Left ventricle myocardium superior (tissue), 1 donor: ENCODE measurements around the gene LCE1A. TPM values are rescaled to one million over a fixed set of nuclear protein-coding genes. Genes with fewer than 3 reads are reported as not detected.

Experiments used
- ATAC-seq: fragments of 200-7000 bp; cut with Tn5 transposase; one replicate; pipeline ENCODE4 v1.9.1; 2020; ENCODE audit warnings: mild to moderate bottlenecking, moderate library complexity
- DNase-seq: peaks from one replicate; pipeline ENCODE4 v3.0.0-alpha.2; 2020
- intact Hi-C: fragments of 100-400 bp; cut with micrococcal nuclease; formaldehyde crosslinking; loops from one replicate; pipeline ENCODE4 v1.11.0; 2022
- long read RNA-seq: library from polyadenylated mRNA; unstranded; transcript quantifications from one replicate; pipeline ENCODE4 v2.0.0, GENCODE V29; 2021
- total RNA-seq: library from RNA; stranded (reverse); fragmentation: NEBNext Ultra II Directional; extraction: Animal tissue kit (Norgen Biotek cat#: 25700); gene quantifications from one replicate; pipeline ENCODE4 v1.2.1, GENCODE V29; 2021
- donor health status: DM: no; HTN: yes; CAD: no; lungs with severe emphysema.

LCE1A gene
- not detected for total RNA-seq
- long read RNA-seq, result 0 reads

DNA sequence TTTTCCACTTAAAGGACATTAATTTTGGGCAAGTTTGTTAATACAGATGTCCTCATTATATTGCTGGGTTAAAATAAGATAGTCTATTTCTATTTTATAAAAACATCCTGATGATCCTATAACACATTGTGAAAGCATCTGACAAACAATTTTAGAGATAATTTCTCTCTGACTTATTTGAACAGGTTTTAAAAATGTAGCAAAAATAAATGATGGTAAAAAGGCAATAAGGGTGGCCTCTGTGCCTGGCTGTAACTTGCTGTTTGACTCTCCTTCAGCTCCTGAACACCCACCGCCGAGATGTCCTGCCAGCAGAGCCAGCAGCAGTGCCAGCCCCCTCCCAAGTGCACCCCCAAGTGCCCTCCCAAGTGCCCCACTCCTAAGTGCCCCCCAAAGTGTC lies at the start of gene LCE1A:
Gene LCE1A (plus strand): TSS at position 301 of the 400 bp plus-strand sequence. CDS start 0 bp downstream, at position 301.
- intact Hi-C loops, result no loop called here
- DNase-seq (no peak), ATAC-seq (no peak)

- DNase-seq (no peak), ATAC-seq (no peak)
- intact Hi-C loops, result no loop called here
Measured at GRCh38 chr1:152777510-152778137, 49.6 kb upstream of the LCE1A start.

GRCh38 chr1:152783095-152783494 lies 44.2 kb upstream of the LCE1A start:
- DNase-seq, result no peak
- intact Hi-C loops, result no loop called here
- ATAC-seq, result no peak

- ATAC-seq, result no peak
Measured at GRCh38 chr1:152786077-152786476, 41.2 kb upstream of the LCE1A start, which contains the start of gene LCE1E. LCE1E (plus strand) TSS chr1:152786257; CDS start chr1:152787300, 1,043 bp downstream.

GRCh38 chr1:152795686-152796085 lies 31.6 kb upstream of the LCE1A start:
- intact Hi-C loops, result no loop called here
- no peak for DNase-seq
- ATAC-seq, result no peak

More at GRCh38 chr1:152786077-152786476, 41.2 kb upstream of the LCE1A start, which contains the start of gene LCE1E:
- intact Hi-C loops, result no loop called here
- no peak for DNase-seq

GRCh38 chr1:152796421-152796820 lies 30.9 kb upstream of the LCE1A start, which contains the start of gene LCE1D:
LCE1D (plus strand) TSS chr1:152796721; CDS start chr1:152797795, 1,074 bp downstream.
- DNase-seq (no peak), ATAC-seq (no peak)
- intact Hi-C loops, result no loop called here

DNA sequence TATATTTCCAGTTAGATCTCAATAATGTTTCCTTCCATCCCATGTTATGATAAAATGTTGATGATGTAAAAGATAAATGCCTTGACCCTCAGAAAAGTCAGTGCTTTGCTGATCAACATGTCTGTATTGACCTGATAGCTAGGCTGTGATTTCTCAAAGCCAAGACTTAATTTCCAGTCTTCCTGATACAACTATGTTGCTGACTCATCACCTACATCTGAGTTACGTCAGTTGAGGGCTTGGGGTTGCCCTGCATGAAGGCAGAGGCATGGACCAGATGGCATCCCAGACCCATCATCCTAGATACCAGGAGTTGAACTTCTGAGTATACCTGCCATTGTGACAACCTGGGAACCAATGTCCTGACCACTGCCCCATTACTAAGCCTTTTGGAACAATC lies 25.9 kb upstream of the LCE1A start:
- DNase-seq (no peak), ATAC-seq (no peak)
- intact Hi-C loops, result no loop called here

GRCh38 chr1:152806576-152806975 lies 20.7 kb upstream of the LCE1A start, which contains the start of gene LCE1C:
LCE1C (minus strand) TSS chr1:152806651; CDS start chr1:152805478, 1,173 bp downstream.
- DNase-seq, result no peak
- intact Hi-C loops, result no loop called here
- ATAC-seq, result no peak

DNA sequence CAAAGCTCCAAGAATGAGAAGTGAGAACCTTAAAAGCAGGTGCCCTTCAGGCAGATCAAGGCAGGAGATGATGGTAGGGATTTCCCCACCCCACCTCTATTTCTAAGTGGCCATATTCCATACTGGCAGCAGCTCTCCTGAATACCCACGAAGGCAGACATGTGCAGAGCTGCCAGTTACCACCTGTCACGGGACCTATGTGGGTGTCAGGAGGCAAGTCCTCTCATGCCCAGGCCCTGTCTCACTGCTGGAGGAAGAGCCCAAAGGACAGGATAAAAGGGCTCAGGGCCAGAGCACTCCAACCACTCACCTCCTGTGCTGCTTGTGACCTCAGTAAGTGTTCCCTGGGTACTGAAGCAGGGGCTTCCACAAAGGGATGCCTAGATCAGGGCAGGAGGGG lies 16.2 kb upstream of the LCE1A start:
- no peak for DNase-seq
- intact Hi-C loops, result no loop called here
- ATAC-seq, result no peak

- DNase-seq (no peak), ATAC-seq (no peak)
- intact Hi-C loops, result no loop called here
Measured at GRCh38 chr1:152811671-152812070, 15.6 kb upstream of the LCE1A start, which contains the start of gene LCE1B. LCE1B (plus strand) TSS chr1:152811971; CDS start chr1:152812447, 476 bp downstream.

DNA sequence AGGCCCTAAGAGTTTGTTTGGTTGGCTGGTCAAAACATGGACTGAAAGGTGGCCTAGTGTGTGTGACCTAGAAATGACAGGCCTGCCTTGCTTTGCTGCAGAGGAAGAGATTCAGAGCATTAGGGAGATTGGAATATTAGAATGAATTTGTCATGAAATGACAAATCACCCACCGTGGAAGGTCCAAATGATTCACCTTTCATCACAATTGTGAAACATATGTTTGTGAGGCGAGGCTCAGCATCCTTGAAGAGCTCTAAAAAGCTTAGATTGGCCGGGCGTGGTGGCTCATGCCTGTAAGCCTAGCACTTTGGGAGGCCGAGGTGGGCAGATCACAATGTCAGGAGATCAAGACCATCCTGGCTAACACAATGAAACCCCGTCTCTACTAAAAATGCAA lies 10.0 kb upstream of the LCE1A start:
- DNase-seq (no peak), ATAC-seq (no peak)
- intact Hi-C loops, result no loop called here

DNA sequence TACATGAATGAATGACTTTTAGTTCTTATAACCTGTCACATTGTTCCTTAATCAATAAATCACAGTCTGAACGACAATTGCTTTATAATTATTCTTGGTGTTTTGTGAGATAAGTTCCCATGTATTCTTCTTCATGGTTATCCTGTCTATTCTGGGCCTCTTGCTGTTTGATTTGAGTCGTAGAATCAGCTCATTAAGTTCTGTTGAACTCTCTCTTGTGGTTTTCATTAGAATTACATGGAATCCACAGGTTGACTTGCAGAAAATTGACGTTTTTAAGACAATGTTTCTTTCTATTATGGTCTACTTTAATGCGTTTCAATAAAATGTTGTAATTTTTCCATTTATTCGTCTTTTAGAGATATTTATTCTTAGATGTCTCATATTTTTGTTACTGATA lies 4.0 kb upstream of the LCE1A start:
- intact Hi-C loops, result no loop called here
- DNase-seq (no peak), ATAC-seq (no peak)

GRCh38 chr1:152824964-152825363 lies 2.3 kb upstream of the LCE1A start:
- ATAC-seq, result no peak
- intact Hi-C loops, result no loop called here

GRCh38 chr1:152836870-152837269 lies 9.6 kb downstream of the LCE1A start:
- DNase-seq (no peak), ATAC-seq (no peak)
- intact Hi-C loops, result no loop called here

More at GRCh38 chr1:152824964-152825363, 2.3 kb upstream of the LCE1A start:
- no peak for DNase-seq

DNA sequence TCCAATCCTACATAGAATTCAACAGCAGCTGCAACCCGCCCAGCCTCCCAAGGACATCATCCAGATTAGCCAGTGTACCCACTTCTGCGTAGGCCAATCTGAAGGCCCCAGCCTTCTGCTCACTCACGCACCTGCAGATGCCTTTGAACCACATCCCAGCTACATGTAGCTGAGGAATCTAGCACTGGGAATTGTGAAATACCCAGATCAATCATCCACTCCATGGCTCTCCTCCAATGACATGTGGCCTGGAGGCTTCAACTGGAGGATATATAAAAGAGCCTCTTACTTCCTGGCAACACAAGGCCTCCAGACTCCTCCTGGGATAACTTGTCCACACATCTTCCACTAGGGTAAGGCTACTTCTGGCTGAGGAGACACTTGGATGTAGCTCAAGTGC lies 15.3 kb downstream of the LCE1A start, which contains the start of gene LCE6A:
Gene LCE6A (plus strand): TSS at position 301 of the 400 bp plus-strand sequence. CDS start 665 bp downstream, outside the sequence.
- intact Hi-C loops, result no loop called here
- no peak for DNase-seq

GRCh38 chr1:152855661-152856060 lies 28.4 kb downstream of the LCE1A start:
- no peak for DNase-seq
- no peak for ATAC-seq
- intact Hi-C loops, result no loop called here

More for the DNA sequence above, 15.3 kb downstream of the LCE1A start, which contains the start of gene LCE6A:
- ATAC-seq, result no peak

GRCh38 chr1:152858062-152858461 lies 30.8 kb downstream of the LCE1A start:
- ATAC-seq, result no peak
- intact Hi-C loops, result no loop called here
- no peak for DNase-seq

DNA sequence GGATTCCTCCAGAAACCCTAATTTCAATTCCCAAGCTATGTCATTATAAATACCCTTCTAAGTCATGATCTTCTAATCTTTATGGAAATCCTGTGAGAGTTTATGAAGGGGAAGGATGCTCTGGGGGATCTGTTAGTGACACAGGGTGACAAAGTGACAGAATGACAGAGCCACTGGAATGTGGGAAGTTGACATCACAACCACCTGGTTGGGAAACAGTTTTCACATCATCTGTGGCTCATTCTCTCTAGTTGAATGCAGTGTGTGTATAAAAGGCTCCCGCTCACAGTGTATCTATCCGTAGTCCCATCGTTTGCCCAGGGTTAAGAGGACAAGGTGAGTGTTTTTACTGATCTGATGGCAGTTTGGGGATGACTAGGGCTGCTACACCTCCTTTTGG lies 32.4 kb downstream of the LCE1A start, which contains the start of gene LCE7A:
Gene LCE7A (plus strand): TSS at position 301 of the 400 bp plus-strand sequence. CDS start 702 bp downstream, outside the sequence.
- intact Hi-C loops, result no loop called here
- DNase-seq, result no peak

GRCh38 chr1:152860129-152860528 lies 32.9 kb downstream of the LCE1A start:
- DNase-seq, result no peak
- intact Hi-C loops, result no loop called here
- no peak for ATAC-seq

More for the DNA sequence above, 32.4 kb downstream of the LCE1A start, which contains the start of gene LCE7A:
- no peak for ATAC-seq

GRCh38 chr1:152861374-152861773 lies 34.1 kb downstream of the LCE1A start:
- intact Hi-C loops, result no loop called here
- ATAC-seq, result no peak

DNA sequence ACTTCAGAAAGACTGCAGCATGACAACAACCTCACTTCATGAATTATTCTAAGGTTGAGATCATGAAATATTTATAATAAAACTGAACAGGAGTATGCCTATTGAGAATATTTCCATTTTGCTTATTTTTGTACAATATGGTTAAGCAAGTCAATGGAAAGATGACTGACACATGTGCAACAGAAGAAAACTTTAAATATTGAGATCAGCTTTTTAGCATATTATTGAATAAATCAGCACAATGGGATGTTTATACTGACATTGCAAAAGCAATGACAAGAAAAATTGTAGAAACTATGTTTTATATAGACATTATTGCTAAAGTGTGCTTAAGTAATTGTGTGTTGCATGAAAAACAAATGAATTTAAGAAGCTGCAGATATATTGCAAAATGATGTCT lies 37.2 kb downstream of the LCE1A start:
- intact Hi-C loops, result no loop called here
- ATAC-seq (no peak), DNase-seq (no peak)

More at GRCh38 chr1:152861374-152861773, 34.1 kb downstream of the LCE1A start:
- no peak for DNase-seq
